ENCODE data around the gene HPSE2.
A peak's percentile ranks its signal among the peaks of the same experiment; 100 is the strongest.
"Not testable (repeated sequence)": the region's sequence is repeated elsewhere in the genome, so short reads cannot be mapped to it uniquely, and the experiment has no call there.

Gene HPSE2

DNA sequence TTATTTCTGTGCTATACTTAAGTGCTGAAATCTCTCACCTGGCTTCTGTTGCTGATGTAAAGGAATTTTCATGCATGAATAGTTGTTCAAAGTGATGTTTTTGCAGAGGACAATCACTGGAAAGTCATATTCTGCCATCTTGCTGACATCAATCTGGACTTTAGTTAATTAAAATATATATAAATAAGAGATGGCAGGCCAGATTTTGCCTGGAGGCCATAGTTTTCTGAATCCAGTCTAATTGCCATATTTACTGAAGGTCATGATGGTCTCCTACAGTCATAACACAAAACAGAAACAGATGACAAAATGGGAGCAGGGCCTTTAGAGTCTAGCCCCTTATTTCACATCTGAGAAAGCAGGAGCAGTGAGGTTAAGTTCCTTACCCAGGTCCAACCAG is 228.2 kb downstream of the HPSE2 start:
- TF ChIP-seq GATA1 (IDR thresholded peaks at IDR 0.05; ENCODE audit: low read depth, low read length) (no peak), POLR2A (IDR thresholded peaks at IDR 0.05; ENCODE audit: low read length) (no peak)
- DNase-seq, result no peak

DNA sequence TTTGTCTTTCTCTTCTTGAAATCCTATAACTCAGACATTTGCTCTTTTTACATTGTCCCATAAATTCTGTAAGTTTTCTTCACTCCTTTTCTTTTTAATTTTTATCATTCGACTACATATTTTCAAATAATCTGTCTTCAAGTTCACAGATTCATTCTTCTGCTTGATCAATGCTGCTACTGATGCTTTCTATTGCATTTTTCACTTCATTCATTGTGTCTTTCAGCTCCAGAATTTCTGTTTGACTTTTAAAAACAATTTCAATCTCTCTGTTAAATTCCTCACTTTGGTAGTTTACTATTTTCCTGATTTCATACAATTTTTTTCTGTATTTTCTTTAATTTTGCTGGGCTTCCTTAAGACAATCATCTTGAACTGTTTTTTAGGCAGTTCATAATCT is 230.4 kb downstream of the HPSE2 start:
- TF ChIP-seq POLR2A (IDR thresholded peaks at IDR 0.05; ENCODE audit: low read length) (no peak), GATA1 (IDR thresholded peaks at IDR 0.05; ENCODE audit: low read depth, low read length) (no peak)
- DNase-seq, result no peak

DNA sequence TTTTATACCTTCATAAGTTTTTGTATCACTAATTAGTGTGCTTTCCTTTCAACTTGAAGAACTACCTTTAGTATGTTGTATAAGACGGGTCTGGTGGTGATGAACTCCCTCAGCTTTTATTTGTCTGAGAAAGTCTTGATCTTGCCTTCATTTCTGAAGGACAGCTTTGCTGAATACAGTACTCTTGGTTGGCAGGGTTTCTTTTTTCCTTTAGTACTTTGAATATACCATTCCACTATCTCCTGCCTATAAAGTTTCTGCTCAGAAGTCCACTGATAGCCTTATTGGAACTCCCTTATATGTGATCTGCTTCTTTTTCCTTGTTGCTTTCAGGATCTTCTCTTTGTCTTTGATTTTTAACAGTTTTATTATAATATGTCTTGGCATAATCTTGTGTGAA is 230.9 kb downstream of the HPSE2 start:
- no peak for DNase-seq
- TF ChIP-seq GATA1 (IDR thresholded peaks at IDR 0.05; ENCODE audit: low read depth, low read length) (no peak), POLR2A (IDR thresholded peaks at IDR 0.05; ENCODE audit: low read length) (no peak)

DNA sequence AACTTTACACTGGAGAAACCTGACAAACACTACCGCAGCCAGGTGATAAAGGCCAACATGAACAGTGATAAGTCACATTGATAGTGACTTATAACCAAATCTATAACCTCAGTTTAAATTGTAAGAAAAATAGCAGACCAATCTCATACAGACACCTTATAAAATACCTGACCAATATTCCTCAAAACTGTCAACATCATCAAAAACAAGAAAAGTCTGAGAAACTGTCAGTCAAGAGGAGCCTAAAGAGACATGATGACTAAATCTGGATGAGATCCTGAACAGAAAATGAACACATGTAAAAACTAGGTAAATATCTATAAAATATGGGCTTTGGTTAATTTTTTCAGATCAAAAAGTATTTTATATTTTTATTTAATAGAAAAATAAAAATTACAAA is 233.3 kb downstream of the HPSE2 start:
- no peak for TF ChIP-seq POLR2A (IDR thresholded peaks at IDR 0.05; ENCODE audit: low read length)
- no peak for DNase-seq

DNA sequence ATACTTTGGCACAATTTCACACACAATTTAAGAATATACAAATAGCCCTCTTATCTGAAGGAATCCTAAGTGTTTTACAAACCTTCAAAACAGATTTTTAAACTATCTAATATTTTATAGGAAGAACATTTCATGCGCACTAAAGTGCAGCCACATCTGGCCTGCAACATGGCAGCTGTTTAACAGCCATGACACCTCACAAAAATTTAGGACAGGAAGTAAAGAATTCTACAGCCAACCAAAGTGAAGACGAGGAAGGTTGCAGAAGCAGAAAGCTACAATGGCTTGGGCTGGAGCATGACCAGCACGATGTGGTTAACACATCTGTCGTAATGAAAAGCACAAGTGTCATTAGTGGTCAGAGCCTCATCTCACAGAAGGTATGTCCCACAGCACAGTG is 238.1 kb downstream of the HPSE2 start:
- no peak for DNase-seq
- TF ChIP-seq POLR2A (IDR thresholded peaks at IDR 0.05; ENCODE audit: low read length) (no peak), GATA1 (IDR thresholded peaks at IDR 0.05; ENCODE audit: low read depth, low read length) (no peak)

DNA sequence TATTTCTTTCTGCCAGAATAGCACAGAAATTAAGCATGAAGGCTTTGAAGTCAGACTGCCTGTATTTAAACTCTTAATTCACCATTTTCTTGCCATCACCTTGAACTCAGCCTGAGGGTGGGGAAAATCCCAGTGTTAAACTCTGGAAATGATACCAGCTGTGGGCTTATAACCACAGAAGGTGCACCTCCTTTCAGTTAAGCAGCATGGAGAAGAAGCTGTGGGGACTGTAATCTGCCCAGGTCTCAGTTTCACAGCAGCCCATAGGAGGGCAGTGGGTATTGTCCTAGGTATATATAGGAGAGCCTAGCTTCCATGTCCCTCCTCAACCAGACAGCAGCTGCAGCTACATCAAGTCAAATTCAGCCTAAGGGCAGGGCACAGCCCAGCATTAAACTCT is 241.6 kb downstream of the HPSE2 start:
- TF ChIP-seq GATA1 (IDR thresholded peaks at IDR 0.05; ENCODE audit: low read depth, low read length), result no peak
- TF ChIP-seq POLR2A (IDR thresholded peaks at IDR 0.05; ENCODE audit: low read length), result no peak
- DNase-seq, result no peak

DNA sequence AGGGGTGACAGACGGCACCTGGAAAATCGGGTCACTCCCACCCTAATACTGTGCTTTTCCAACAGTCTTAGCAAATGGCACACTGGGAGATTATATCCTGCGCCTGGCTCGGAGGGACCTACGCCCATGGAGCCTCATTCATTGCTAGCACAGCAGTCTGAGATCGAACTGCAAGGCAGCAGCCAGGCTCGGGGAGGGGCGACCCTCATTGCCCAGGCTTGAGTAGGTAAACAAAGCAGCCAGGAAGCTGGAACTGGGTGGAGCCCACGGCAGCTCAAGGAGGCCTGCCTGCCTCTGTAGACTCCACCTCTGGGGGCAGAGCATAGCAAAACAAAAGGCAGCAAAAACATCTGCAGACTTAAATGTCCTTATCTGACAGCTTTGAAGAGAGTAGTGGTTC is 251.9 kb downstream of the HPSE2 start:
- DNase-seq, result not testable (repeated sequence)

DNA sequence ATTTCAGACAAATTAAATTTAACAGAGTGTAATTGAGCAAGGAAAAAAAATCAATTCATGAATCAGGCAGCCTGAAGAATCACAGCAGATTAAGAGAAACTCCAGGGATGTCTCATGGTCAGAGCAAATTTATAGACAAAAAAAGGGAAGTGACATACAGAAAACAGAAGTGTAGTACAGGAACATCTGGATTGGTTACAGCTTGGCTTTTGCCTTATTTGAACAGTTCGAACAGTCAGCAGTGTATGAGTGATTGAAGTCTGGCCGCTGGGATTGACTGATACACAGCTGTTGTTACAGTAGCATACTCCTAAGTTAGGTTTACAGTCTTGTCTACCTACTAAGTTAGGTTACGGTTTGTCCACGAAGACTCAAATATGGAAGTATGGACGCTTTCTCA is 255.3 kb downstream of the HPSE2 start:
- TF ChIP-seq GATA1 (IDR thresholded peaks at IDR 0.05; ENCODE audit: low read depth, low read length), result no peak
- no peak for DNase-seq

DNA sequence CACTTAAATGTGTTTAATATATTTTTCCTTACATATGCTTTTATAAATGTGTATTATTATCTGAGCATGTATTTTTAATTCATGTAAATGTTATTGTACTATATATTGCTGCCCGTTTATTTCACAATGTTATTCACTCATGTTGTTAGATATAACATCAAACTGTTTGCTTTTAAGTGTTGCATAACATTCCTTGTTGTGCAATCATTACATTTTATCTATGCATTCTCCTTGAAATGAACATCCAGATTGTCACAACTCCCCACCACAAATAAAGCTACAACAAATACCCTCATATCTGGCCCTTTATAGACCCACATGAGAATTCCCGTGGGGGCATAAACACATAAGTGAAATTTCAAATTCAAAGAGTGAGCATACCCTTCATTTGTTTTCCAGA is 264.2 kb downstream of the HPSE2 start:
- TF ChIP-seq POLR2A (IDR thresholded peaks at IDR 0.05; ENCODE audit: low read length), result no peak
- no peak for TF ChIP-seq GATA1 (IDR thresholded peaks at IDR 0.05; ENCODE audit: low read depth, low read length)

DNA sequence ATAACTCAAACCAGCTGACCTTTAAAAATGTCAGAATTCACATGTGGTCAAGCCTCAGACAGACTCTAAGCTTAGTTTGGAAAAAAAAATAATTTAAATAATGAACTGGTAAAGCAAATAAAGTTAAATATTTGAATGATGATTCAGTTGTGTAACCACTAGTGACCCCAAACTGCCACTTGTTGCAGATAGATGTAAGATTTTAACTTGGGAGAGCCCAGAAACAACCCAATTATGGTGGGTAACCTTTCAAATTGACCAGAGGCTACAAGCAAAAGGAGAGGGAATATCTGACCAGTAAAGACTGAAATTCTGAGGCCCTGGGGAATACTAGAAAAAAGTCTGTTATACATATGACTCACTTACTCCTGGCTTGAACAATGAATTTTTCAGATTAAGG is 268.1 kb downstream of the HPSE2 start:
- no peak for DNase-seq
- no peak for TF ChIP-seq GATA1 (IDR thresholded peaks at IDR 0.05; ENCODE audit: low read depth, low read length)
- TF ChIP-seq POLR2A (IDR thresholded peaks at IDR 0.05; ENCODE audit: low read length), result no peak

More for the DNA sequence above, 264.2 kb downstream of the HPSE2 start:
- no peak for DNase-seq

DNA sequence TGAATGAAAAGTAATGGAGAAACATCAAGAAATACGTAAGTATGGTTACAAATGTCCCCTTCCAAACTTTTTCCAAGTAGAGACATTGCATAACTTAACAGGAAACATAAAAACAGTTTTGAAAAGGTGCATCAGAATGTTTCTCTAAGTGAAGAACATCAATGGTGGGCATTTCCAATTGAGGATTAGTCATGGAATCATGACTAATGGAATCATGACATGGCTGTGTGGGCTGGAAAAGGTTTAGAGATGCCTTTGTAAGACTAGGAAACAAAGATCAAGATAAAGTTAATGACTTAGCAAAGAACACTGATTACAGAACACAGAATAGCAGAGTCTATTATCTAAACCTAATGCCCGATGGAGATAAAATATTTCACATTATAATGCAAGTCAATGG is 272.0 kb downstream of the HPSE2 start:
- TF ChIP-seq GATA1 (IDR thresholded peaks at IDR 0.05; ENCODE audit: low read depth, low read length), result no peak
- no peak for TF ChIP-seq POLR2A (IDR thresholded peaks at IDR 0.05; ENCODE audit: low read length)
- DNase-seq, result no peak

DNA sequence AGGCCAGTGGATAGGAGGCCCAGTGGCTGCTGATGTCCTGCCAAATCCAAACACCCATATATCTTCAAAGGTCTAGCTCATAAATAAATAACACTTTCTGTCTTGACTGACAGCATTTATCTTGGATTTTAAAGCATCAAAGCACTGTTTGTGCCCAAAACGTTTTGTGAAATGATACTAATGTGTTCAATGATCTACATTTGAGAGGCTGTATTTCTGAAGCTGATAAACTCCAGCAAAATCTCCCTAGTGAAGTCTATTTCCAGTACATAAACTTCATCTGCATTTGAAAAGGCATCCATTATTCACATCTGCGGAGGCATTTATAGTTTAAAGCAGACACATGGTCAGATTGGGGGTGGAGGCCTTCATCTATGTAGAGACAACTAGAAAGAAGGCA is 276.3 kb downstream of the HPSE2 start:
- TF ChIP-seq GATA1 (IDR thresholded peaks at IDR 0.05; ENCODE audit: low read depth, low read length), result no peak
- no peak for TF ChIP-seq POLR2A (IDR thresholded peaks at IDR 0.05; ENCODE audit: low read length)
- DNase-seq, result no peak

DNA sequence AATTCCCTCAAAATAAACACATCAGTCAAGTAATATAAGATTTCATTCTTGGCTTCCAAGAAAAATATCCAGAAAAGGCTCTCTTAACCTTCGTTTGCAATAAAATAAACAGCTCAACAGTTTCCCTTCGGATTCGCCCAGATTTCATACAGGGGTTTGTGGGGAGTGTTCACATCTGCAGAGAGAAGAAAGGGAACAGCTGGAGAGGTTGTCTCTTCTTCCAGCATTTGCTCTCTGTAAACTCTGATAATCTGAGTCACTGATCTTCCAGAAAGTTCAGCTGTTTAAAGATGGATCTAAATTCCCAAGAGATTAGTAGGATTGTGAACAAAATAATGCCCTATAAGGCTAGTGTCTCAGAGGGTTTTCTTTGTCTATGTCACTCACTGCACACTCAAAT is 277.9 kb downstream of the HPSE2 start:
- DNase-seq, result no peak
- no peak for TF ChIP-seq POLR2A (IDR thresholded peaks at IDR 0.05; ENCODE audit: low read length)
- no peak for TF ChIP-seq GATA1 (IDR thresholded peaks at IDR 0.05; ENCODE audit: low read depth, low read length)

DNA sequence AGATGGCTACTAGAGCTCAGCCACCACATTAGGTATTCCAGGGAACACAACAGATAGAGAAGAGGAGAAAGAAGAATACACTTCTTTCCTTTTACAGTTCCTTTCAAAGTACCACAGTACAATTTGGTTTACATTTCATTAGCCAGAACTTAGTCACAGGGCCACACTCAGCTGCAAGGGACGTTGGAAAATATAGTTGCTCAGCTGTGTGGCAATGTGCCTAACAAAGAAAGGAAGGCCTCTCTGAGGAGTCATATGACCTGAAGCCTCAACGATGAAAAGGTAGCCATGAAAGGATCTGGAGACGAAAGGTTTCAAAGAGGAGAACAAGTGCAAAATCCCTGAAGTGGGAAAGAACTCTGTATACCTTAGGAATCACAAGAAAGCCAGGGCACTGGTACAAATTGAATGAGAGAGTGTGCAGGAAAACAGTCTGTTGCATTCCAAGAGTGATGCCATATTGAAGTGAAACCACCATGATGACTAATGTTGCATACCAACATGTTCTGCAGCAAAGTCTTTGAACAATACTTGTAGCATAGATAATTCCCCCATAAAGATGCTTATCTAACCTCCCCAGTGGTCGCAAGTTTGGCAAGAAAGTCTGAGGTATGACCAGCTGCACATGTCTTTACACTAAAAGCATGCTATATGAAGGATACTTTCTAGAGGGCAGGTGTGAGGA is 278.9 kb downstream of the HPSE2 start:
- TF ChIP-seq POLR2A (IDR thresholded peaks at IDR 0.05; ENCODE audit: low read length) (no peak), GATA1 (IDR thresholded peaks at IDR 0.05; ENCODE audit: low read depth, low read length) (no peak)
- no peak for DNase-seq

DNA sequence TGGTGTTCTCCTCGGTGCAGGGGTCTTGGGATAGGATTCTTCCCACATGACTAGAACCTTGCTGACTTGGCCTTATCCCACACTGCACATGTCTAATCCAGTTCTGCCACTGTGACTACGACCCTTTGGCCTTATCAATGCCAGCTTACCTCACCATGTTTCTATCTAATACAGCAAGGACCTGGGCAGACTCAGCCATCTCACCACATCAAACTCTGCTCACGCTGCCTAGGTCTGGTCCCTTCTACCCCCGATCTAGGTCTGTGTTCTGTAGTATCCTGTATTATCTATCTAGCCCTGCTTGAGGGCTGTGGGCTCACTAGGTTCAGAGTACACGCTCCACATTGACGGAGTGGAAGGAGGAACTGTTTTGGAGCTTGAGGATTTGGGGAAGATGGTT is 282.4 kb downstream of the HPSE2 start:
- peak; percentile 13 to 65 for DNase-seq
- TF ChIP-seq GATA1 (IDR thresholded peaks at IDR 0.05; ENCODE audit: low read depth, low read length) (no peak), POLR2A (IDR thresholded peaks at IDR 0.05; ENCODE audit: low read length) (no peak)
